GM19455 (cell line): ENCODE measurements around the gene RUFY4.
A peak's percentile ranks its signal among the peaks of the same experiment; 100 is the strongest.

ENCODE experiments used
- ATAC-seq: cut with Tn5 transposase; IDR thresholded peaks from one replicate; pipeline ENCODE4 v1.9.1; 2021; ENCODE audit not compliant: unreplicated experiment

The RUFY4 gene

GRCh38 chr2:218059289-218059688, 9.8 kb upstream of the RUFY4 start:
- ATAC-seq: no peak

GRCh38 chr2:218060118-218060517, 8.9 kb upstream of the RUFY4 start:
- no peak for ATAC-seq

- no peak for ATAC-seq
These were observed 7.9 kb upstream of the RUFY4 start for GRCh38 chr2:218060950-218061660.

GRCh38 chr2:218063486-218063885, 5.6 kb upstream of the RUFY4 start:
- ATAC-seq: peak; percentile 73

GRCh38 chr2:218063896-218064295, 5.2 kb upstream of the RUFY4 start:
- no peak for ATAC-seq

GRCh38 chr2:218065239-218066006, 3.6 kb upstream of the RUFY4 start:
- ATAC-seq: no peak

- no peak for ATAC-seq
These were observed 2.0 kb upstream of the RUFY4 start for GRCh38 chr2:218066926-218067515.

GRCh38 chr2:218067523-218067922, 1.5 kb upstream of the RUFY4 start:
- no peak for ATAC-seq

GRCh38 chr2:218069606-218070300, 700 bp downstream of the RUFY4 start:
- ATAC-seq: no peak

- no peak for ATAC-seq
These were observed 1.5 kb downstream of the RUFY4 start for GRCh38 chr2:218070587-218070986.

- no peak for ATAC-seq
These were observed 2.3 kb downstream of the RUFY4 start for GRCh38 chr2:218071218-218071937.

- ATAC-seq: no peak
These were observed 2.9 kb downstream of the RUFY4 start for GRCh38 chr2:218072002-218072401.

GRCh38 chr2:218072478-218073024, 3.5 kb downstream of the RUFY4 start:
- no peak for ATAC-seq

GRCh38 chr2:218073185-218073584, 4.1 kb downstream of the RUFY4 start:
- no peak for ATAC-seq

GRCh38 chr2:218074031-218074430, 5.0 kb downstream of the RUFY4 start:
- no peak for ATAC-seq

- no peak for ATAC-seq
These were observed 7.1 kb downstream of the RUFY4 start for GRCh38 chr2:218075975-218076811.

GRCh38 chr2:218077464-218078216, 8.6 kb downstream of the RUFY4 start:
- no peak for ATAC-seq

- ATAC-seq: no peak
These were observed 11.2 kb downstream of the RUFY4 start for GRCh38 chr2:218079943-218080913.
